ENCODE data around the gene ITPR1.

DNA sequence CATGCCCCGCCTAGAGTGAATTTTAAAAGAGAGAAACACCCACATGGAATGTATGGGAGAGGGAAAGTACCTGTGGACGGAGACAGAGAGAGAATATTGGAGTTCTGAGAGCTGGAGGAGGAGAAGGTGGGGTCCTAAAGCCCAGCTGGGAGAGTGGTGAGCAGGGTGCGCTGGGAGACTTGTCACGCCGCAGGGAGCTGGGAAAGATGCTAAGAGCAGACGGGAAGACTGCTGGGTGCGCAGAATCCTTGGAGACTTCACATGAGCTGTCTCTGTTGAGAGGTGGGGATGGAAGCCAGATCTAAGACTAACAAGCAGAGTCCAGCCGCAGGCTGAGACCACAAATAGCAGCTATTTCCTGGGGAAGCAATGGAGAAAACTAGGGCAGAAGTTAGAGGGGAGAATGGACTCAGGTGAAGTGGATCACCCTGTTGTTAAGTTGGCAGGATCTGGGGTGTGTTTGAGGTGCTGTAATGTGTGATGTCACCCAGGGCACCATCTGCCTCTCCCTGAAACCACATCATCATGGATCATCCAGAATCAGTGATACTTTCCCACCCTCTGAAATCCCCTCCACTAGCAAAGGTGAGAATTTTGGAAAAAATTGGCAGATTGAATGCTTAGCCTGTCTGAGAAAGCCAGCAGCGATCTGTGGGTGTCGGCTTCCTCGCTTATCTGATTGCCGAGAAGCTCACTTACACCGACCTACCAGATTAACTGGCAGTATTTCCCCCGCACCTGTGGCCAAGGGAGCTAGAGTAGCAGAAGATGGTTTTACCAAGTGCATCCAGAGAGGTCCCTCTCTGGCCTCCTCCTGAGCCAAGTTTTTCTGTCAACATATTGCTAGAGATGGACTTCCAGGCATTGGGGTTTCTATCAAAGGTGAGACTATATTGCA, 311.3 kb downstream of the ITPR1 start:
- TF ChIP-seq, protein P1, sequence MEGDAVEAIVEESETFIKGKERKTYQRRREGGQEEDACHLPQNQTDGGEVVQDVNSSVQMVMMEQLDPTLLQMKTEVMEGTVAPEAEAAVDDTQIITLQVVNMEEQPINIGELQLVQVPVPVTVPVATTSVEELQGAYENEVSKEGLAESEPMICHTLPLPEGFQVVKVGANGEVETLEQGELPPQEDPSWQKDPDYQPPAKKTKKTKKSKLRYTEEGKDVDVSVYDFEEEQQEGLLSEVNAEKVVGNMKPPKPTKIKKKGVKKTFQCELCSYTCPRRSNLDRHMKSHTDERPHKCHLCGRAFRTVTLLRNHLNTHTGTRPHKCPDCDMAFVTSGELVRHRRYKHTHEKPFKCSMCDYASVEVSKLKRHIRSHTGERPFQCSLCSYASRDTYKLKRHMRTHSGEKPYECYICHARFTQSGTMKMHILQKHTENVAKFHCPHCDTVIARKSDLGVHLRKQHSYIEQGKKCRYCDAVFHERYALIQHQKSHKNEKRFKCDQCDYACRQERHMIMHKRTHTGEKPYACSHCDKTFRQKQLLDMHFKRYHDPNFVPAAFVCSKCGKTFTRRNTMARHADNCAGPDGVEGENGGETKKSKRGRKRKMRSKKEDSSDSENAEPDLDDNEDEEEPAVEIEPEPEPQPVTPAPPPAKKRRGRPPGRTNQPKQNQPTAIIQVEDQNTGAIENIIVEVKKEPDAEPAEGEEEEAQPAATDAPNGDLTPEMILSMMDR (IDR thresholded peaks at IDR 0.05; ENCODE audit: low read length) = no peak
- no peak for TF ChIP-seq EZH2 (IDR thresholded peaks at IDR 0.05; ENCODE audit: borderline replicate concordance, low read length)
